Gastrocnemius medialis (tissue), 4 donors: ENCODE results near the gene CSTA.

Experiments used
- CTCF ChIP-seq, 5 experiments: fragments of 450-650 bp in 3 of 5; fragments of 200-600 bp in 2 of 5; sonication (generic) in 2 of 5; IDR thresholded peaks in 4 of 5; conservative IDR thresholded peaks in 1 of 5; 1 replicate in 4 of 5; 2 replicates in 1 of 5; pipeline ENCODE4 v1.5.1; 2016 to 2019; ENCODE audit warnings: antibody characterized with exemption in 5 of 5, mild to moderate bottlenecking in 3 of 5, moderate library complexity in 3 of 5
- POLR2A ChIP-seq, 2 donors: fragments of 450-650 bp; IDR thresholded peaks; one replicate each; pipeline ENCODE4 v1.6.1; 2017; ENCODE audit warnings: antibody characterized with exemption in 2 of 2, mild to moderate bottlenecking in 2 of 2, moderate library complexity in 2 of 2

- TF ChIP-seq CTCF (IDR thresholded peaks at IDR 0.05 in 4 of 5, conservative IDR thresholded peaks at IDR 0.05 in 1 of 5): no peak
- no peak for TF ChIP-seq POLR2A (IDR thresholded peaks at IDR 0.05)
These were observed 43.2 kb upstream of the CSTA start for GRCh38 chr3:122281891-122282290.
